Endothelial cell of umbilical vein (primary cell): ENCODE measurements around the gene SCAP.
A peak's percentile ranks its signal among the peaks of the same experiment; 100 is the strongest.

Experiments
- EZH2 ChIP-seq: IDR thresholded peaks from 2 replicates; pipeline ENCODE4 v1.6.1; 2012; ENCODE audit warnings: borderline replicate concordance, low read depth, mild to moderate bottlenecking, moderate library complexity, low read length, inconsistent platforms; ENCODE audit not compliant: severe bottlenecking
- FOS ChIP-seq: IDR thresholded peaks from 2 replicates; pipeline ENCODE4 v1.6.1; 2011; ENCODE audit warnings: mild to moderate bottlenecking, low read length, moderate library complexity, borderline replicate concordance; ENCODE audit not compliant: insufficient read depth
- MAX ChIP-seq: IDR thresholded peaks from 2 replicates; pipeline ENCODE4 v1.6.1; 2011; ENCODE audit not compliant: insufficient read depth, insufficient read length
- POLR2A ChIP-seq: IDR thresholded peaks from 2 replicates; pipeline ENCODE4 v1.6.1; 2012; ENCODE audit warnings: low read depth, mild to moderate bottlenecking, control low read depth, low read length
- POLR2AphosphoS5 ChIP-seq: IDR thresholded peaks from 2 replicates; pipeline ENCODE4 v1.6.1; 2012; ENCODE audit warnings: low read depth, mild to moderate bottlenecking, control low read depth, low read length, moderate library complexity; ENCODE audit not compliant: insufficient read depth
- TF ChIP-seq, protein P1 (sequence below), 2 donors: IDR thresholded peaks; 1 replicate in 1 of 2; 2 replicates in 1 of 2; pipeline ENCODE4 v1.5.1; 2011; ENCODE audit warnings: low read length in 2 of 2, mild to moderate bottlenecking in 2 of 2, moderate library complexity in 2 of 2, control low read depth in 1 of 2, inconsistent platforms in 1 of 2, low read depth in 1 of 2; ENCODE audit not compliant: insufficient read depth in 1 of 2; ENCODE audit errors: extremely low read depth in 1 of 2

- TF ChIP-seq, protein P1, sequence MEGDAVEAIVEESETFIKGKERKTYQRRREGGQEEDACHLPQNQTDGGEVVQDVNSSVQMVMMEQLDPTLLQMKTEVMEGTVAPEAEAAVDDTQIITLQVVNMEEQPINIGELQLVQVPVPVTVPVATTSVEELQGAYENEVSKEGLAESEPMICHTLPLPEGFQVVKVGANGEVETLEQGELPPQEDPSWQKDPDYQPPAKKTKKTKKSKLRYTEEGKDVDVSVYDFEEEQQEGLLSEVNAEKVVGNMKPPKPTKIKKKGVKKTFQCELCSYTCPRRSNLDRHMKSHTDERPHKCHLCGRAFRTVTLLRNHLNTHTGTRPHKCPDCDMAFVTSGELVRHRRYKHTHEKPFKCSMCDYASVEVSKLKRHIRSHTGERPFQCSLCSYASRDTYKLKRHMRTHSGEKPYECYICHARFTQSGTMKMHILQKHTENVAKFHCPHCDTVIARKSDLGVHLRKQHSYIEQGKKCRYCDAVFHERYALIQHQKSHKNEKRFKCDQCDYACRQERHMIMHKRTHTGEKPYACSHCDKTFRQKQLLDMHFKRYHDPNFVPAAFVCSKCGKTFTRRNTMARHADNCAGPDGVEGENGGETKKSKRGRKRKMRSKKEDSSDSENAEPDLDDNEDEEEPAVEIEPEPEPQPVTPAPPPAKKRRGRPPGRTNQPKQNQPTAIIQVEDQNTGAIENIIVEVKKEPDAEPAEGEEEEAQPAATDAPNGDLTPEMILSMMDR (IDR thresholded peaks at IDR 0.05; ENCODE audit: extremely low read depth in 1 of 2, insufficient read depth in 1 of 2, low read depth in 1 of 2, low read length in 2 of 2) = no peak
- TF ChIP-seq EZH2 = no peak
- no peak for TF ChIP-seq POLR2A
- TF ChIP-seq POLR2AphosphoS5 = peak; percentile 52
- no peak for TF ChIP-seq MAX
- TF ChIP-seq FOS = peak; percentile 28
These were observed 81.4 kb downstream of the SCAP start for GRCh38 chr3:47394140-47394870.
